ENCODE measurements around the gene JAZF1.

The JAZF1 gene

DNA sequence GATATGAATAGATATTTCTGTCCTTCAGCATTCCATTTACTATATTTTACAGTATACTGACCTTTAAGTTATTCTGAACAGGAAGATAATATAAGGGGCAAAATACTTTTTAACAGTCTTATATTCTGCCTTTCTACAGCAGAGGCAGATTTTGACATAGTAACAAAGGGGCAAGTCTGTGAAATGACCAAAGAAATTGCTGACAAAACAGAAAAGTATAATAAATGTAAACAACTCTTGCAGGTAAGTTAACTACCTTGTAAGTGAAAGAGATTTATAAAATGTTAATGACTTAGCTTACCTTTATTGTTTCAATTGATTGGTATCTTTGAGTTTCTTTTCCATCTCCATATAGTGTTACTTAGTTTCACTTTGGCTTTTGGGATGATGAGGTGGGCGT, 384.6 kb downstream of the JAZF1 start:
- no peak for DNase-seq (ENCODE audit: low read depth in 1 of 2, low spot score in 1 of 2)

DNA sequence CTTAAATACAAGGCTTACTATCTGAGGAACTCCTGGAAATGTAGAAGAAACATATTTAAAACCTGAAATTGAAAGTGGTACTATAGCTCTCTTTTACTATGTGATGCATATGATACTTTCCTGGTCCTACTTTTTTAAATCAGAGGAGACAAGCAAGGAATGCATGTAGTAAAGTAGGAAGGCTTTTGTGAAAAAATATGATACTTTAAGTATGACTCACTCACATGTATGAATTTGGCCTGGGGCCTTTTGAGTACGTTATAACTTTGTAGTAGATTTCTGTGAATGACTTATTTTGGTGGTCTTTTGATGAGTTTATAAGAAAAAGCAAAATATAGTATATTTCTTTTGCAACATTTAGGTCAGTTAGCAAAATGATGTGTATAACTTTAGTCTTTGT, 386.8 kb downstream of the JAZF1 start:
- no peak for DNase-seq (ENCODE audit: low read depth in 1 of 2, low spot score in 1 of 2)

- DNase-seq (ENCODE audit: low read depth in 1 of 2, low spot score in 1 of 2) = no peak
These were observed 392.2 kb downstream of the JAZF1 start for GRCh38 chr7:27788437-27788836.

DNA sequence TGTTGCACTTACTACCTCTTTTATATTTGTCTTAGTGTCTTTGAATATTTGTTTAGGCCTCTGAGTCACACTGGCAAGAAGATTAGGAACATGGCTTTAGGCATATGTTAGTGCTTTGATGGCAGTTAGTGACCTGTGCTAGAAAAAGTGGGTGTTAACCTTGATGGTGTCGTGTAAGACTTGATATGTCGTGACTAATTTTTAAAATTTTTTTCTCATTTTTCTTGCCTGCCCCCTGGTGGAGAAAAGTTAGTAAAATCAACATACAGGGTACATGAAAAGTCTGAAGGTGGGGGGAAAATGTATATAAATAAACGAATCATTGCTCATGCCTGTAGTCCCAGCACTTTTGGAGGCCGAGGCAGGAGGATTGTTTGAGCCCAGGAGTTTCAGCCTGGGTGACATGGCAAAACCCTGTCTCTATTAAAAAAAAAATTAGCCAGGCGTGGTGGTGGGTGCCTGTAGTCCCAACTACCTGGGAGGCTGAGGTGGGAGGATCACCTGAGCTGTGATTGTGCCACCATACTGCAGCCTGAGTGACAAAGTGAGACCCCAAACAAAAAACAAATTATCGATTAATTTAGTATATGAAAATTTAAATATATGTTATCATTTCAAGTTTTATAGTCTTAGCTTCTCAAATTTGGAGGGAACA, 396.1 kb downstream of the JAZF1 start:
- peak in 1 of 2 donors; percentile 32 for DNase-seq (ENCODE audit: low read depth in 1 of 2, low spot score in 1 of 2)

GRCh38 chr7:27782849-27783248, 397.7 kb downstream of the JAZF1 start:
- peak in 1 of 2 donors; percentile 1 for DNase-seq (ENCODE audit: low read depth in 1 of 2, low spot score in 1 of 2)

DNA sequence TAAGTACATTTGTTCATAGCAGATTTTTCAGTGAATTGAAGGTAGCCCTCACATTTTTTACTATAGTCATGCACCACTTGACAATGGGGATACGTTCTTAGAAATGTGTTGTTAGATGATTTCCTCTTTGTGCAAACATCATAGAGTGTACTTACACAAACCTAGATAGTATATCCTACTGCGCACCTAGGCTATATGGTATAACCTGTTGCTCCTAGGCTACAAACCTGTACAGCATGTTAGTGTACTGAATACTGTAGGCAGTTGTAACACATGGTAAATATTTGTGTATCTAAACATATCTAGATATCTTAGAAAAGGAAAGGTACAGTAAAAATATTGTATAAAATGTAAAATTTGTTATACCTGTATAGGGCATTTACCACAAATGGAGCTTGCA, 399.4 kb downstream of the JAZF1 start:
- no peak for DNase-seq (ENCODE audit: low read depth in 1 of 2, low spot score in 1 of 2)

Data from activated CD4-positive, alpha-beta T cell treated with anti-CD3 and anti-CD28 coated beads, Interleukin-2, amount 50 U/mL, for 24 hours (primary cell).